GM18861 (cell line): ENCODE measurements around the gene DYNLL1.
"Not testable (repeated sequence)": the region's sequence is repeated elsewhere in the genome, so short reads cannot be mapped to it uniquely, and the experiment has no call there.

ENCODE experiments used
- ATAC-seq: cut with Tn5 transposase; IDR thresholded peaks from one replicate; pipeline ENCODE4 v1.9.1; 2021; ENCODE audit not compliant: unreplicated experiment

DYNLL1 gene

DNA sequence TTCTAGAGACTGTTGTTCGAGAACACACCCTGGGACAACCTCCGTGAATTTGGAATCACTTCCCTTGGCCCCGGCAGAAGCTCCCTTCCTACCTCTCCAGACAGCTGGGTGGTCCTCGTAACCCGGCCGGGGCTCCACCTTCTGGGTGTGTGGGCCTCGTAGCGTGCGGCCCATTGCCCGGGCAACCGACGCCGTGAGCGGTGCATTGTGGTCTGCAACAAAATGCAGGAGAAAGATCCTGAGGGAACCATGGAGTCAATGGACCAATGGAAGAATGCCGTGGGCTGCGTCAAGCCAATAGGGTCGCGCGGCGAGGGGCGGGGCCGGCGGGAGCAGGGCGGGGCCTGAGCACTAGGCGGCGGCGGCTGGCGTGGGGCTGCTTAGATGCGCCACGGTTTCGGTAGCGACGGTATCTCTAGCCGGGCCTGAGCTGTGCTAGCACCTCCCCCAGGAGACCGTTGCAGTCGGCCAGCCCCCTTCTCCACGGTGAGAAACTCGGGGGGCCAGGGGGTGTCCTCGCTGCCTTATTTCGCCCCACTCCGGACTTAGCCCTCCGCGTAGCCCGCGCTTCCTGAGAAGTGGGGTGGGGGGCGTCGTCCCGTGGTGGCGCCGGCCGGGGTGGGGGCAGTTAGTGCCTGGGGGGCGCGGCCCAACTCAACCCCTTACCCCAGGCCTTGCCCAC is at the start of gene DYNLL1:
Gene DYNLL1, plus strand, starts transcription at position 383 of the 682 bp plus-strand sequence. CDS start 309 bp downstream, outside the sequence.
- peak; percentile 80 for ATAC-seq

DNA sequence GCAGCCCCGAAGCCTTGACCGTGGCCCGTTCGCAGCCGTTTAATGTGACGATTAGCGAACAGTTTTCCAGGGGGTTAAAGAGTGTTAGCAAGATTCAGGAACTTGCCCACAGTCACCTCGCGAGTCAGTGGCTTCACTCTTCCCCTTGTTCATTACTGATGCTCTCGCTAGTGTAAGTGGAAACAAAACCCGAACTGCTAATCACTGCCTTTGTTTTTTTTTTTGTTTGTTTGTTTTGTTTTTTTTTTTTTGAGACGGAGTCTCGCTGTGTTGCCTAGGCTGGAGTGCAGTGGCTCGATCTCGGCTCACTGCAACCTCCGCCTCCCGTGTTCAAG is 49.1 kb upstream of the DYNLL1 start:
- not testable (repeated sequence) for ATAC-seq

DNA sequence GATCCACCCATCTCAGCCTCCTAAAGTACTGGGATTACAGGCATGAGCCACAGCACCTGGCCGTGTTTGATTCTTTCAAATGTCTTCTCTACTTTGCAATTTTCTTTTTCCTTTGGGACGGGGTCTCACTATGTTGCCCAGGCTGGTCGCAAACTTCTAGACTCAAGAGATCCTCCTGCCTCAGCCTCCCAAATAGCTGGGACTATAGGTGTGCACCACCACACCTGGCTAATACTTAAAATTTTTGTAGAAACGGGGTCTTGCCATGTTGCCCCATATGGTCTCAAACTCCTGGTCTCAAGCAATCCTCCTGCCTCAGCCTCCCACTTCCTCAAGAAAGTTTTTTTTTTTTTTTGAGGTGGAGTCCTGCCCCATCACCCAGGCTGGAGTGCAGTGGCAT is 47.9 kb upstream of the DYNLL1 start:
- no peak for ATAC-seq

DNA sequence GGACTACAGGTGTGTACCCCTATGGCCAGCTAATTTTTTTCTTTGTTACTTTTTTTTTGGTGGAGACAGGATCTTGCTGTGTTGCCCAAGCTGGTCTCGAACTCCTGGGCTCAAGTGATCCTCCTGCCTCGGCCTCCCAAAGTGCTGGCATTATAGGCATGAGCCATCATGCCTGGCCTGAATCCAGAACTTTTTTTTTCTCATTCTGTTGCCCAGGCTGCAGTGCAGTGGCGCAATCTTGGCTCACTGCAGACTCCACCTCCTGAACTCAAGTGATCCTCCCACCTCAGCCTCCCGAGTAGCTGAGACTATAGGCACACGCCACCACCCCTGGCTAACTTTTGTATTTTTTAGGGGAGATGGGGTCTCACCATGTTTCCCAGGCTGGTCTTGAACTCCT is 43.4 kb upstream of the DYNLL1 start:
- ATAC-seq: not testable (repeated sequence)

DNA sequence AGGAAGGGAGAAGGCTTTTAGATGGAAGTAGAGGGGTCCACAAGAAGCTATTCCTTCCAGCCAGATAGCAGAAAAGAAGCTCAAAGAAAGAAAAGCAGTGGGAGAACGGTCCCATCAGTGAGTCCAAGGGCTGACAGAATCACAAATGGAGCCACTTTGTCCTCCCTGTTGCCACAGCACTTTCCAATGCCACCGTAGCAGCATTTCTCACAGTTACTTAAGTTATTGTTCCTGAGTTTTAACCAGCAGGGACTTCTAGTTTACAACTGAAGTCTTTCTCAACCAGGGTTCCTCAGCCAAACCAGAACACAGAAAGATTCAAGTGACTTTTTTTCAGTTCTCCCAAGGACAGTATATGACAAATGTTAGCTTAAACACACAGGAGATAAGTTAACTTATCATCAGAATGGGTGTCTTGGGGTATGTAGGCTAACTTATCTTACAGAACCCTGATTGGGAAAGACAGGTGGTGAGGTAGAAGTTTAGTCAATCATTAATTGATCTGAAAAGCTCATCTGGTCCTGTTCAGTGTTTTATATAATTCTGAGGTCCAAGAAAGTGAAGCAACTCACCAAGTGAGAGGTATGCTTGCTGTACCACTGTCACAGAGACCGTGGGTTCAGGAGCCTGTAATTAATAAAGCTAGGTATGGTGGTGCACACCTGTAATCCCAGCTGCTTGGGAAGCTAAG is 42.7 kb upstream of the DYNLL1 start:
- ATAC-seq: no peak

DNA sequence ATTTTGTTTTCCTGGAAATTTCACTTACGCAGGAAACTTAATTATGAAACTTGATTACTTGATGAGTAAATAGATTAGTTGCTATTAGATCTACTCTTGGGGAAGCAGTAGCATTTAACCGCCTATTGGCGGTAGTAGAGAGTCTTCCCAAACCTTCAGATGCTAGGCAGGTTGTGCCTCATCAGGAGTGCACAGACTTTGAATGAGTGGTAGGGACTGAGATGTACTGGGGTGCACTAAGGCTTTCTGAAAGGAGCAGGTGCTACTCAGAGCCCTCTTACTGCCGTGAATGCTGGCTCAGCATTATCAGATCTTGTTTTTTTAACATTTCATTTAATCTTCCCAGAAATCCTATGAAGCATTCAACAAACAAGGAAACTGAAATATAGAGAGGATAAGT is 41.9 kb upstream of the DYNLL1 start:
- no peak for ATAC-seq

DNA sequence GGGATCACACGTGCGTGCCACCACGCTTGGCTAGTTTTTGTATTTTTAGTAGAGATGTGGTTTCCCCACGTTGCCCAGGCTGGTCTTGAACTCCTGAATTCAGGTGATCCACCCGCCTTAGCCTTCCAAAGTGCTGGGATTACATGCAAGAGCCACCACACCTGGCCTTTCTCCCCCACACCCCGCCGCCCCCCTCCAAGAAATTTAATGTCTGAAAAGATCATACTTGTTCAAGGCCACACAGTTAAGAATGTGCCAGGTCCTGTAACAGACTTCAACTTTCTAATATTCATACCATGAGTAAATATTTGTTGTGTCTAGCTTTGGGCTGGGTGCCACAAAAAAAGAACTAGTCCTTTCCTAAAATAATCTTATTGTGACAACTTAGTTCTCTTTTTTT is 40.6 kb upstream of the DYNLL1 start:
- ATAC-seq: no peak

DNA sequence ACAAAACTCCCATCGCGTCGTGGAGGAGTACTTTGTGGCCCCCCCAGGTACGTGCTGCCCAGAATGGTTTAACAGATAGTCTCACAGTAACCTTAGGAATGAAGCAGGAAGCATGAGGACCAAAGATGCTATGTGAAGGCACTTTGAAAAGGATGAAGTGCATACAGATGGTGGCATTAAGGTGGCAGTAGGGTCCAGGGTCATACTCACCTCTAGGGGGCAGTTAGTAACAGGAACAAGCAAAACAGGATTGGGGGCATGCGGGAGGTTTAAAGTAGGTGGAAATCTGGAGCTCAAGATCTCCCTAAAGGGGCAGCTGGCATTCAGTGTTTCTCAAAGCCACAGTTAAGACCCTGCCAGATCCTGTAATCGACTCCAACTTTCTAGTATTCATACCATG is 38.8 kb upstream of the DYNLL1 start:
- ATAC-seq: no peak

DNA sequence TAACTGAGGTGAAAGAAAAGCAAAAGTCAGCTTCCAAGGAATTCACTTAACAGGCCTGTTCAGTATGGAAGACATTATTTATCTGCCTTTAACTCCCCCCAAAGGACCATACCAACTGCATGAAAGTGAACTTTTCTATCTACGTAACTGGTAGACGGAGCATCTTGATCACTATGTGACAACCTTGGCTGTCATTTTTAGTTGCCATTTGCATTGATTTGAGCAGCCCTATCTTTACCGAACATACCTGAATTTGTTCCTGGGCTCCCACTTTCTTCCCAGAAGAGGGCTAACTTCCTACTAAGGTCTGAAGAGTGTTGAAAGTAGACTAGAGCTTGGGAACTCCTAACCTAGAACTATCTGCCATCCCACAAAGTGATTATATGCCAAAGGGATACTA is 35.8 kb upstream of the DYNLL1 start:
- ATAC-seq: no peak

DNA sequence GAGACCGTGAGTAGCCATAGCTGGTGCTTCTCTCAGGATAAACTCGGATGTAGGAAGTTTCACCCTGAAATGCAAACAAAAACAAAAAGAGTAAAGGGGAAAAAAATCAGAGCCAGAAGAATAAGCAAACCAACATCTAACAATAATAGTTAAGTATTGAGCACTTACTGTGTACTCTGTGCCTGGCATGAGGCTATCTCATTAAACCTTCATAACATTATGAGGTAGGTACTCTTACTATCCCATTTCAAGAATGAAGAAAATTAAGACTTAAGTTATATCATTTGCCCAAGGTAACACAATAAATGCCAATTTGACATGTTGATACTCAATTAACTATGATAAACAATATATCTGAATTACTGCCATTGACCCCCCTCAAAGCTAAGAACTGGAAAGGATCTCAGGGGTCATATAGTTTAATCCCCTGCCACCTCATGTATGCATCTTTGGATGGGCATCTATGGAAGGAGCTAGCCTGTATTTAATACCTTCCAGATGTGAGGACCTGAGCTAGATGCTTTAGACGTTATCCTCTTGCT is 33.7 kb upstream of the DYNLL1 start:
- no peak for ATAC-seq

DNA sequence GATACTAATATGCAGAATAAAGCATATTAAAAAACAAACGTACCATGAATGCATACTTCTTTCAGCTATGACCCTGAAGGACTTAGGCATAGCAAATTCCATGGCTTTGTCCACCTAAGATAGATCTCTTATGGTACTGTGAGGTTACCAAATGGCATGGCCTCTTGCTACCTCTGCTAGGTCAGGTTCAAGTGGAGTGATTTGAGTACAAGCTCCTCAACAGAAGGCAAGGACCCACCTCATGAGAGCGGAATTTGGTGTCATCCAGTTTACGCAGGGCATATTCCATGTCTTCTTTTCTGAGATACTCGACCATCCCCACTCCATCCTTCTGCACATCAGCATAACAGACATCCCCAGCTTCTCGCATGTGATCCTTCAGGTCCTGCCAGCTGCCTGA is 32.2 kb upstream of the DYNLL1 start:
- ATAC-seq: no peak

DNA sequence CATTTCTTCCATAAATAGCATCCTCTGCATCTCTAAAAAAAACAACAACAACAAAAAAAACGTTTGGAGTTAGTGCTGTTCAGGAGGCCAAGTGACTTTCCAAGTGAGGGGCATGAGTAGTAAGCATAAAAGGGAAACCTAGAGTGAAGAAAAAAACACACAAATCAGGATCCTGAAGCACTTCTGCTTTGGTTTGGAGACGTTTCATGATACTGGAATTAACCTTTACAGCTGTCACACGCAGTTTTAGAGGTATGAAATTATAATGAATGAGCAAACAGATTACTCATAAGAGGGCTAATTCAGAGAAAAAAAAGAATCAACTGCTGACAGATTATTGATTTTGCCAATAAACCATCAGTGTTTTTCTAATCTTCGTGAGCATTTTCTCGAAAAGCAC is 30.2 kb upstream of the DYNLL1 start:
- no peak for ATAC-seq

DNA sequence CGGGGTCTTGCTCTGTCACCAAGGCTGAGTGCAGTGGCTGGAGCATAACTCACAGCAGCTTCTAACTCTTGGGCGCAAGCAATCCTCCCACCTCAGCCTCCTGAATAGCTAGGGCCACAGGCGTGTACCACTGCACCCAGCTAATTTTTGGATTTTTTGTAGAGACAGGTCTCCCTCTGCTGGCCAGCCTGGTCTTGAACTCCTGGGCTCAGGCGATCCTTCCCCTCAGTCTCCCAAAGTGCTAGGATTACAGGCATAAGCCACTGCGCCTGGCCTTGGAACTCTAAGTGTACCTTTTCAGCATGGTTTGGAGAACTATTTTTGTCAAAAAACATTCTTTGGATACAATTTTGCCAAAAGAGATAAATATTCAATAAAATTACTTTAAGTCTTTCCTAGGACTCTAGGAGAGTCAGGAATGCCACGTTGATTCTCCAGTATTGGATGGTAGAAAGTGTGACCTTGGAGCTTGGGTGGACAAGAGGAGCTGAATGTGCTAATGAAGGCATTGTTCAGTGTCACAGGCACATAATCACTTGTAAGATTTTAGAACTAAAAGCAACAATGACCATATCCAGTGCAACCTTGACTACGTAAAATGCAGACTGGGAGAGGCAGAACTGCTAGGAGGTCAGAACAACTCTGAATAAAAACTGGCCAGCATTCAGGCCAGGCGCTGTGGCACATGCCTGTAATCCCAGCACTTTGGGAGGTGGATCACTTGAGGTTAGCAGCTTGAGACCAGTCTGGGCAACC is 29.2 kb upstream of the DYNLL1 start:
- no peak for ATAC-seq

DNA sequence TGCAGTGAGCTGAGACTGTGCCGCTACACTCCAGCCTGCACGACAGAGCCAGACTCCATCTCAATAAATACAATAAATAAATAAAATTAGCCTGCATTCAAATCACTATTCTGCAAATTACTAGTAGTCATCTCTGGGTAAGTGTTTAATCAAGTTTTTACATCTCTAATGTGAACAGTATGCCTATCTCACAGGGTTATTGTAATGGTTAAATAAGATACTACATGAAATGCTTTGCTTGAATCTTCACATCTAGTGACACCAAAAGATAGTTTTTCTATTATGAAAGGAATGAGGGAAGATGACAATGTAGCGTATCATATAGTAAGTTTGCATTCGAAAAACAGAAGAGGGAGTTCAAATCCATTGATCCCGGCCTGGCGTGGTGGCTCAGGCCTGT is 28.5 kb upstream of the DYNLL1 start:
- no peak for ATAC-seq

DNA sequence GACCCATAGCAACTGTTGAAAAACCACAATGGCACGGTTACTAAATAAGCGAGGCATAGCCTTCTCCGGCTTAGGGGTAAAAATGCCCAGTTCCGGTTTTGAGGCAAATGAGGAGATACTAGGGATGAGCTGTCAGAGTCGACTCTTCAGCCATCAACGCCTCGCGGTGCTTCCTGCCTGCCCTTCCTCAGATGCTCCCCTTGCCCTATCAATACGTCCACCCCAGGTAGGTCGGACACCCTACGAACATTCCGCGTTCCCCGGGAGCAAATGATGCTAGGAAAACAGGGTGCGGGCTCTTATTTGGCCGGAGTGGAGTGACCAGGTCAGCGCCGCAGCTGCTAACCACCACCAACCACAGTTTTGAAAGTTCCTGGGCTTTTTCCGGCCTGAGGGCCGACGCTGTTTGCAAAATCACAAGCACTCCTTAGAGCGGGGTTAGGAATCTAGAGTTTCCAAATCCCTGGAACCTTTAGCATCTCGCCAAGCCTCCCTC is 27.5 kb upstream of the DYNLL1 start:
- no peak for ATAC-seq

DNA sequence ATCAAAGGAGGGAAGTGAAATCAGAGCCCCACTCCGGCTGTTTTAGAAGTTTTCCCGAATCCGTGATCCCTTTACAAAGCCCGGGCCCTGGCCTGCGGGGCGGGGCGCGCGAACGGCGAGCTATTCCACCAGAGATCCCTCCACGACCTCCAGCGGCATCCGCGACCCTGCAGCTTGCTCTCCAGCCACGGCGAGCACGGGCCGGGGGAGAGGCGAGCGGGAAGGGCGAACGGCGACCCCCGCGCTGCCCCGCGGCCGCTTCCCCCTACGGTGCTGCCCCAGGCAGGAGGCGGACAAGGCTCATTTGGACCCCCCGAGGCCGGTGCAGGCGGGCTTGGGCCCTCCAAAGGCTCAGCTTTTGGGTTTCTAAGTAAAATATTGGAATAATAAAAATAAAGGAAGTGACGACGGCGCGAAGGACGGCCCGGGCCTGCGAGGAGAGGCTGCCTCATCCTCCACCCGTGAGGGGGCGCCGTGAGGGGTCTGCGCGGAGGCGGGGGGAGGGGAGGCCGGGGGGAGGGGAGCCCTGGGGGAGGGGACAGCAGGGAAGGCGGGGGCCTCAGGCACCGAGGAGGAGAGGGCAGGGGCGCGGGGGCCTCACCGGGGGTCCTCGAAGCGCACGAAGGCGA is 27.0 kb upstream of the DYNLL1 start:
- no peak for ATAC-seq

DNA sequence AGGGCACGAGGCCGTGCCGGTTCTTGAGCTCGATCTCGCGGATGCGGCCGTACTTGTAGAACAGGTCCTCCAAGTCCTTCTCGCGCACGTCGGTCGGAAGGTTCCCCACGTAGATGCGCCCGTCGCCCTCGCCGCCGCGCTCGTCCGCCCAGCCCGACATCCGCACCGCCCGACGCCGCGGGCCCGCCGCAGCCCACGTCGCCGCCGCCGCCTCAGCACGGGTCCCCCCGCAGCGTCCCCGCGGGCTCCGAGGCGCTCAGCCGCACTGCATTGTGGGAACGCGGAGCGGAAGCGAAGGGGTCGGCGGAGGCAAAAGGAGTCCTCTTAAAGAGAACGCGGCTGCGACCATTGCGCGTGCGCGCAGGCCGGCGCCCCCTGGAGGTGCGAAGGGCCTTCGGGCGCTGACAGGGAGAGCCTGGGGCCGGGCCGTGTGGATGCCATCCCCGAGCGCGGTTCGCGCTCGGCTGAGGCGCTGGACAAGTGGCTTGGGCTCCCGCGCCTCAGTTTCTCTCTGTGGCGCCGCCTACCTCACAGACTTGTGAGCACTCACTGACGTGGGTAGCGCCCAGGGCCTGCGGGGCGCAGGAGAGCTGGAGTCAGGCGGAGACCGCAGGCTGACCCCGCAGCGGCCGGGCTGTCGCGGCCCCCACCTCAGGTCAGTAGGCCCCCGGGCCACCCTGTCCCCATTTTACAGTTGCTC is 26.3 kb upstream of the DYNLL1 start, which contains the start of gene SRSF9:
Gene SRSF9, minus strand, starts transcription at position 299 of the 700 bp plus-strand sequence. Its CDS starts 139 bp downstream, at position 160.
- peak; percentile 88 for ATAC-seq

DNA sequence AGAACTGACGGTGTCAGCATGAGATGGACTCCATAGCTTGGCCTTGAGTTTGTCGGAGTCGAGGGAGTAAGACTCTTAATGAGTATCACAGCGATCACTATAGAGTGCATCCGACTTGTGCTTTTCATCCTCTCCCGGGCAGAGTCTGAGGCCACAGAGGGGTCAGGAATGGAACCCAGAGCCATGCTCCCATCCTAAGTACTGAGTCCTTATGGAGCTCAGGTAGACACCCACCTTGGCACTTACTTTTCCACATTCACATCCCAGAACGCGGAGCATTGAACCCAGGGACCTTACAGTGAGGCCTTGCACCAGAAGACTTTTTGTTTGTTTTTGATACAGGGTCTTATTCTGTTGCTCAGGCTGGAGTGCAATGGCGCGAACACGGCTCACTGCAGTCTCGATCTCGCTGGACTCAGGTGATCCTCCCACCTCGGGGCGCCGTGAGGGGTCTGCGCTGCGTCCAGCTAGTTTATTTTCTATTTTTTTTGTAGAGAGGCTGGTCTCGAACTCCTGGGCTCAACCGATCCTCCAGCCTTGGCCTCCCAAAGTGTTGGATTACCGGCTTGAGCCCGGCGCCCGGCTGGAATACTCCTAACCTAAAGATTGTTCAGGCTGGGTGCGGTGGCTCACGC is 25.6 kb upstream of the DYNLL1 start:
- ATAC-seq: no peak

DNA sequence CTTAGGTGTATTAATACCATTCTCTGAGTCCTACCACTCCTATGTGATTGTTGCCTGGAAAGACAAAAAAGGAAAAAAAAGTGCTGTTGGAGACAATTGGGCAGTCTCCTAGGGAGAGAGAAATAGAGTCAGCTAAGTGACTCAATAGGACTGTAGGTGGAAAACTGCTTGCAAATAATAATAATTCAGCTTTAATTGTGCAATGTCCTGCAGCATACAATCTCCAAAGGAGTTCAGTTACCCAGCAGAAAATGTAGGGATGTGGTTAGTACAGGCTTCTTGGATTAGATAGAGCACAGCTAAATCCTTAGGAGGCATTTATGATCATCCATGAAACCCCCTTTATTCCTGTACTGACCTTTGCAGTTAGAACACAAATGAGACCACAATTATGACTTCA is 23.4 kb upstream of the DYNLL1 start:
- no peak for ATAC-seq
